ENCODE measurements around the gene MTARC2. TPM values are rescaled to one million over a fixed set of nuclear protein-coding genes. Genes with fewer than 3 reads are reported as not detected.

MTARC2 gene
- total RNA-seq, 1 experiment from 2014 or later: 15.2 TPM

DNA sequence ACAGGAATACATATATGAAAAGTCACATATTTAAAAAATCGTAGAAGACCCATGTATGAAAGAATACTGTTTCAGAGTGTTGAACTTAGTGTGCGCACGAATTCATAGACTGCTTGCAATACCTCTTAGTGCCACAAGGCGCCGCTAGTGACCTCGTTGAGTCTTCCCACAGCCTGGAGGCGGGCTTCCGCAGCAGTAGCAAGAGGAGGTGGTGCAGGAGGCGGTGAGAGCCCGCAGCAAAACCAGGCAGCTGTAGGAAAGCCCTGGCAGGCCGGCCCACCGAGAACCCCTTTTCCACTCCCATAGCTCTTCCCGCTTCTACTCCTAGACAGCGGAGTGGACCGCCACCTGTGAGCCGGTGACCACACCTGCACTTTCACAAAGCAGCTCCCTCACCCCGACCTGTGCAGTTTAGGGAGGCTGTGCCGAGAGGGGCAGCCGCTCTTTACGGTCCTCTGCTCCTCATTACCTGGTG is 62.1 kb downstream of the MTARC2 start (continued):
- TF ChIP-seq PRRX2 (CRISPR knock-in tag; IDR thresholded peaks at IDR 0.05): no peak
- TF ChIP-seq, protein P1, sequence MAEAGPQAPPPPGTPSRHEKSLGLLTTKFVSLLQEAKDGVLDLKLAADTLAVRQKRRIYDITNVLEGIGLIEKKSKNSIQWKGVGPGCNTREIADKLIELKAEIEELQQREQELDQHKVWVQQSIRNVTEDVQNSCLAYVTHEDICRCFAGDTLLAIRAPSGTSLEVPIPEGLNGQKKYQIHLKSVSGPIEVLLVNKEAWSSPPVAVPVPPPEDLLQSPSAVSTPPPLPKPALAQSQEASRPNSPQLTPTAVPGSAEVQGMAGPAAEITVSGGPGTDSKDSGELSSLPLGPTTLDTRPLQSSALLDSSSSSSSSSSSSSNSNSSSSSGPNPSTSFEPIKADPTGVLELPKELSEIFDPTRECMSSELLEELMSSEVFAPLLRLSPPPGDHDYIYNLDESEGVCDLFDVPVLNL (CRISPR knock-in tag; IDR thresholded peaks at IDR 0.05; ENCODE audit: borderline replicate concordance, low read depth): no peak
- TF ChIP-seq, protein P2, sequence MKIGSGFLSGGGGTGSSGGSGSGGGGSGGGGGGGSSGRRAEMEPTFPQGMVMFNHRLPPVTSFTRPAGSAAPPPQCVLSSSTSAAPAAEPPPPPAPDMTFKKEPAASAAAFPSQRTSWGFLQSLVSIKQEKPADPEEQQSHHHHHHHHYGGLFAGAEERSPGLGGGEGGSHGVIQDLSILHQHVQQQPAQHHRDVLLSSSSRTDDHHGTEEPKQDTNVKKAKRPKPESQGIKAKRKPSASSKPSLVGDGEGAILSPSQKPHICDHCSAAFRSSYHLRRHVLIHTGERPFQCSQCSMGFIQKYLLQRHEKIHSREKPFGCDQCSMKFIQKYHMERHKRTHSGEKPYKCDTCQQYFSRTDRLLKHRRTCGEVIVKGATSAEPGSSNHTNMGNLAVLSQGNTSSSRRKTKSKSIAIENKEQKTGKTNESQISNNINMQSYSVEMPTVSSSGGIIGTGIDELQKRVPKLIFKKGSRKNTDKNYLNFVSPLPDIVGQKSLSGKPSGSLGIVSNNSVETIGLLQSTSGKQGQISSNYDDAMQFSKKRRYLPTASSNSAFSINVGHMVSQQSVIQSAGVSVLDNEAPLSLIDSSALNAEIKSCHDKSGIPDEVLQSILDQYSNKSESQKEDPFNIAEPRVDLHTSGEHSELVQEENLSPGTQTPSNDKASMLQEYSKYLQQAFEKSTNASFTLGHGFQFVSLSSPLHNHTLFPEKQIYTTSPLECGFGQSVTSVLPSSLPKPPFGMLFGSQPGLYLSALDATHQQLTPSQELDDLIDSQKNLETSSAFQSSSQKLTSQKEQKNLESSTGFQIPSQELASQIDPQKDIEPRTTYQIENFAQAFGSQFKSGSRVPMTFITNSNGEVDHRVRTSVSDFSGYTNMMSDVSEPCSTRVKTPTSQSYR (CRISPR knock-in tag; IDR thresholded peaks at IDR 0.05): no peak

DNA sequence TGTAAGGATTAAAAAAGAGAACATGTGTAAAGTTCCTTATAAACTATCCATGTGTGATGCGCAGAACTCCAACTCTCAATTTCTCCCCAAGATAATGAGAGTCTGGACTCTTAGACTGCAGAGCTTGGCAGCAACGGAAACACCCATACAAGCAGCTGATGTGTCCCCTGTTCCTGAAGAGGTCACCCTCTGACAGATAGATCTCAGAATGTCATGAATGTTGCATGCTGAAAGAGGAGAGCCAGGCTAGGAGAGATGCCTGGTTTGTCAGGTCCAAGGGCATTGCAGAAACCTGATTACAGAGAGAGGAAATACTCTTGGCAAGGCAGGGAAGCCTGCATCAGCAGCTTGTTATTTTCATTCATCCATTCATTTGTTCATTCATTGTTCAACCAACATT is 62.8 kb downstream of the MTARC2 start:
- no peak for DNase-seq (ENCODE audit: low spot score)
- Mint-ChIP-seq H3K36me3 (peaks cover 34% of the 10 kb centered on the region), H3K4me1 (peaks cover 20% of the 10 kb centered on the region), H3K9me3 (no peaks in the 10 kb centered on the region), H3K27ac (no peak overlapping the region), H3K27me3 (ENCODE audit: low read depth) (no peaks in the 10 kb centered on the region; the same call in 1 of the 2 replicates), H3K4me3 (no peak overlapping the region)
- CTCF ChIA-PET: interaction anchor here (0.5 to 2.4 kb wide), 13 partner anchors 10 to 724 kb away, joined by 3 to 18 read pairs (median 4); partner anchors contain the start of gene MTARC1
- ATAC-seq: no peak
- TF ChIP-seq ZNF317 (CRISPR knock-in tag; IDR thresholded peaks at IDR 0.05; ENCODE audit: borderline replicate concordance, low read depth) (no peak), ZNF263 (CRISPR knock-in tag; IDR thresholded peaks at IDR 0.05; ENCODE audit: low read depth) (no peak)
- TF ChIP-seq, protein P3, sequence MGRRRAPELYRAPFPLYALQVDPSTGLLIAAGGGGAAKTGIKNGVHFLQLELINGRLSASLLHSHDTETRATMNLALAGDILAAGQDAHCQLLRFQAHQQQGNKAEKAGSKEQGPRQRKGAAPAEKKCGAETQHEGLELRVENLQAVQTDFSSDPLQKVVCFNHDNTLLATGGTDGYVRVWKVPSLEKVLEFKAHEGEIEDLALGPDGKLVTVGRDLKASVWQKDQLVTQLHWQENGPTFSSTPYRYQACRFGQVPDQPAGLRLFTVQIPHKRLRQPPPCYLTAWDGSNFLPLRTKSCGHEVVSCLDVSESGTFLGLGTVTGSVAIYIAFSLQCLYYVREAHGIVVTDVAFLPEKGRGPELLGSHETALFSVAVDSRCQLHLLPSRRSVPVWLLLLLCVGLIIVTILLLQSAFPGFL (CRISPR knock-in tag; IDR thresholded peaks at IDR 0.05; ENCODE audit: borderline replicate concordance): no peak
- POLR2A ChIA-PET: interaction anchor here (0.7 kb wide), 1 partner anchor 24 kb away, joined by 4 read pairs; the partner anchor contains the start of gene MTARC1

DNA sequence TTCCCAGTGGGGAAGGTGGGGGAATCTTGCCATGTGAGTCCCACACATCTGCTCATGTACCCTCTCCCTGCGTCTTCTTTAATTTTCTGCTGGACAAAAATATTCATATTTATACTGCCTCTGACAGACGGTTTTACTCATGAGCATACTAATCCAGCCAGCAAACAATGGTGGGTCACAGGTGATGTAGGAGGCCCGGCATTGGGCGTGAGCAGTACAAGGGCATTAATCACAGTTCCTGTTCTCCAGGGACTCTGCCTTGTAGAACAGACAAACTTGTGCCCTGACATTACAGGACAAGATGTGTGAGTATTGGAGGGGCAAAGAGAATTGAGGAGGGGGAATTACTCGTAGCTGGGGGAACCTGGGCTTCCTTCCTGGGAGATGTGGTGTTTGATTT is 63.6 kb downstream of the MTARC2 start:
- Mint-ChIP-seq H3K4me3 (no peak overlapping the region), H3K27me3 (ENCODE audit: low read depth) (no peaks in the 10 kb centered on the region; the same call in 1 of the 2 replicates), H3K27ac (no peak overlapping the region), H3K36me3 (peaks cover 36% of the 10 kb centered on the region), H3K4me1 (peaks cover 20% of the 10 kb centered on the region), H3K9me3 (no peaks in the 10 kb centered on the region)
- ChIA-PET CTCF (interaction anchor here (1.1 to 2.2 kb wide), 3 partner anchors 8 to 93 kb away, joined by 3 to 12 read pairs (median 4); no protein-coding TSS in a partner anchor), POLR2A (no interaction called here)
- TF ChIP-seq, protein P4, sequence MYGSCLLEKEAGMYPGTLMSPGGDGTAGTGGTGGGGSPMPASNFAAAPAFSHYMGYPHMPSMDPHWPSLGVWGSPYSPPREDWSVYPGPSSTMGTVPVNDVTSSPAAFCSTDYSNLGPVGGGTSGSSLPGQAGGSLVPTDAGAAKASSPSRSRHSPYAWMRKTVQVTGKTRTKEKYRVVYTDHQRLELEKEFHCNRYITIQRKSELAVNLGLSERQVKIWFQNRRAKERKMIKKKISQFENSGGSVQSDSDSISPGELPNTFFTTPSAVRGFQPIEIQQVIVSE (CRISPR knock-in tag; IDR thresholded peaks at IDR 0.05; ENCODE audit: borderline replicate concordance): no peak
- TF ChIP-seq FOXJ3 (CRISPR knock-in tag; IDR thresholded peaks at IDR 0.05; ENCODE audit: borderline replicate concordance): no peak
- no peak for TF ChIP-seq NR2C2 (CRISPR knock-in tag; IDR thresholded peaks at IDR 0.05)
- TF ChIP-seq, protein P1 (CRISPR knock-in tag; IDR thresholded peaks at IDR 0.05; ENCODE audit: borderline replicate concordance, low read depth): no peak
- TF ChIP-seq, protein P5, sequence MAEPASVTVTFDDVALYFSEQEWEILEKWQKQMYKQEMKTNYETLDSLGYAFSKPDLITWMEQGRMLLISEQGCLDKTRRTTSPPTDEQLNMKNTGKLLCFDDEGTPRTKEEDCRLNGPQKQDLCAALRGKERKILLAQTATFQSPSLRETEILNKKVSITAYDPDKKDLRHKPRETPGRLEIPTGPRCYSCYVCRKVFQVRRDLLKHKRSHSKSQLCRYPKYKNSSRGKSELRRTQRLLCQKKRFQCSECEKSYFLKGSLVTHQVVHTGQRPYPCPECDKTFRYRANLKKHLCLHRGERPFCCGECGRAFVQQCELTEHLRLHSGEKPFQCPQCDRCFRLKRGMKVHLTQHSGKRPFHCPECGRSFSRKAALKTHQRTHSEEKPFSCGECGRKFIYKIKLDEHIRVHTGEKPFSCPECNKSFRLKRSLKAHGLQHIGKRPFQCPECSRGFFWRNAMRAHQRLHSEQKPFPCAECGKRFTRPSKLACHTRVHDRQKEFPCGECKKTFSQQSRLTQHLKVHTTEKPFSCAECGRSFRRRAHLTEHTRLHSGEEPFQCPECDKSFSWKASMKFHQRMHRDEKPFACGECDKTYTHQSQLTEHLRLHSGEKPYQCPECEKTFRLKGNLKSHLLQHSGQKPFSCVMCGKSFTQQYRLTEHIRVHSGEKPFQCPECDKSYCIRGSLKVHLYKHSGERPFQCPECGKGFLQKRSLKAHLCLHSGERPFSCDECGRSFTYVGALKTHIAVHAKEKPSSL (CRISPR knock-in tag; conservative IDR thresholded peaks at IDR 0.05): no peak
- TF ChIP-seq, protein P3 (CRISPR knock-in tag; IDR thresholded peaks at IDR 0.05; ENCODE audit: borderline replicate concordance): no peak
- no peak for TF ChIP-seq ZNF671 (CRISPR knock-in tag; IDR thresholded peaks at IDR 0.05)
- TF ChIP-seq, protein P6, sequence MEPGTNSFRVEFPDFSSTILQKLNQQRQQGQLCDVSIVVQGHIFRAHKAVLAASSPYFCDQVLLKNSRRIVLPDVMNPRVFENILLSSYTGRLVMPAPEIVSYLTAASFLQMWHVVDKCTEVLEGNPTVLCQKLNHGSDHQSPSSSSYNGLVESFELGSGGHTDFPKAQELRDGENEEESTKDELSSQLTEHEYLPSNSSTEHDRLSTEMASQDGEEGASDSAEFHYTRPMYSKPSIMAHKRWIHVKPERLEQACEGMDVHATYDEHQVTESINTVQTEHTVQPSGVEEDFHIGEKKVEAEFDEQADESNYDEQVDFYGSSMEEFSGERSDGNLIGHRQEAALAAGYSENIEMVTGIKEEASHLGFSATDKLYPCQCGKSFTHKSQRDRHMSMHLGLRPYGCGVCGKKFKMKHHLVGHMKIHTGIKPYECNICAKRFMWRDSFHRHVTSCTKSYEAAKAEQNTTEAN (CRISPR knock-in tag; IDR thresholded peaks at IDR 0.05): no peak
- ATAC-seq (no peak), DNase-seq (ENCODE audit: low spot score) (no peak)
